HG03060 (cell line): Measurements from ENCODE around the gene COX7C.
"Not testable (repeated sequence)": the region's sequence is repeated elsewhere in the genome, so short reads cannot be mapped to it uniquely, and the experiment has no call there.

Source experiments
- ATAC-seq: cut with Tn5 transposase; IDR thresholded peaks from one replicate; pipeline ENCODE4 v1.9.1; 2021; ENCODE audit warnings: low read depth, moderate number of reproducible peaks; ENCODE audit not compliant: unreplicated experiment

Gene COX7C

DNA sequence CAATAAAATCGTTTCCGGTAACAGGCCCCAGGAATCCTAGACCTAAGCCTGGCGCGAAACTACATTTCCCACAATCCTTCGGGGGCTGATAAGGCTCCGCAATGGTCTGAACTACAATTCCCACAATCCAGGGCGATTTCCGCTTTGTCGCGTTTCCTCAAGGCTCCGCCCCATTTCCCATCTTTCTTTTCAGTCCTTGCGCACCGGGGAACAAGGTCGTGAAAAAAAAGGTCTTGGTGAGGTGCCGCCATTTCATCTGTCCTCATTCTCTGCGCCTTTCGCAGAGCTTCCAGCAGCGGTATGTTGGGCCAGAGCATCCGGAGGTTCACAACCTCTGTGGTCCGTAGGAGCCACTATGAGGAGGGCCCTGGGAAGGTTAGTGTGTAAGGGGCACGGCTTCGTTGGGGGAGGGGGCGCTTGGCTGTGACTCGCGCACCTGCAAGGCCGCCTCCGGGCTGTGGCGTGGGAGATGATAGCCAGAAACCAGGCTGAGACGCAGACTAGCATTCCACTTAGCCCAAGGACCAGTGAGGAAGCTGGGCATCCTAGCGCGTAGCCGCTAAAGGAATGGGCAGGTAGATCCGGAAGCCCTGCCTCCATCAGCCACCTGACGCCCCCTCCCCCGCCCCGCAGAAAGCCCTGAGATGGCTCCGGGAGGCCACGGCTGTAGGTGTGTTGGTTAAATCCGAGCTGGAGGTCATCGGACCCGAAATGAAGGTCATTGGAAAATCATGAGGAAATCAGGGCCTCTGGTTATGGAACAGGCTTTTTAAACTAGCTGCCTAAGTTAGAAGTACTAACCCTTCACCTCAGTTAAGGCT lies at the start of gene COX7C:
COX7C (plus strand) TSS at position 186 of the 821 bp plus-strand sequence; CDS start at position 301, 115 bp downstream.
- ATAC-seq, result peak; percentile 99

GRCh38 chr5:86569522-86570426 lies 48.0 kb upstream of the COX7C start:
- ATAC-seq, result not testable (repeated sequence)

DNA sequence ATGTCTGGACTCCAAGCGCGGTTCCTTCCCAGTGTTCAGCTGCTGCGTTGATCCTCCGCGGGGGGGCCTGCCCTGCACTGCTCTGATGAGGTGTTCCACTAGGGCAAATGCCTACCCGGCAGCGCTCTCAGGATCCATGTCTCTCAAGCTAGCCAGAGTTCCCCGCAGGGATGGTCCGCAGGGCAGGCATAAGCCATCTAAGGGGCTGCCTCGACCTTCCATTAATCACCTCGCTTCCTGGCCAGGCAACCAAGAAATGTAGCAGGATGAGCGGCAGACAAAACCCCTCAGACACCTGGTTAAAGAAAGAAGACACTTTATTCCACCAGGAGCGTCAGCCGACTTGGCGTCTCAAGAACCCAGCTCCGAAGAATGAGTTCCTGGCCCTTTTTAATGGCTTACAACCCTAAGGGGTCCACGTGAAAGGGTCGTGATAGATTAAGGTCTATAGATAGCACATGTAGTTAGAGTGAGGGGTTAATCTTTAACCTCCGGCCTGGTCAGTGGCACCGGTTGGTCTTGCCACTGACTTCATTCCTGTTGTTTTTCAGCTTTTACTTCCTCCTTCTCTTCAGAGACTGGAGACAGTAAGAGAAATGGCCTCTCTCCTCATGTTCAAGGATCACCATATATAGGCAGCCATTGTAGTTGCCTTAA lies 47.2 kb upstream of the COX7C start:
- ATAC-seq, result no peak

DNA sequence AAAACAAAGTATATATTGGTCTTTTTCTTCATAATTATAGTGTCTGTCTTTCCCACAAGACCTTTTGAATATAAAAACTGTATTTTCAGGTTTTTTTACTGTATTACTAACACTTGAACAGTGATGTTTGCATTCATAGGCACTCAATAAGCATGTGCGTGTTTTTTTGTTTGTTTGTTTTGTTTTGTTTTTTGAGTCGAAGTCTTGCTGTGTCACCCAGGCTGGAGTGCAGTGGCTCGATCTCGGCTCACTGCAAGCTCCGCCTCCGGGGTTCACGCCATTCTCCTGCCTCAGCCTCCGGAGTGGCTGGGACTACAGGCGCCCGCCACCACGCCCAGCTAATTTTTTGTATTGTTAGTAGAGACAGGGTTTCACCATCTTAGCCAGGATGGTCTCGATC lies 46.6 kb upstream of the COX7C start:
- ATAC-seq, result not testable (repeated sequence)

DNA sequence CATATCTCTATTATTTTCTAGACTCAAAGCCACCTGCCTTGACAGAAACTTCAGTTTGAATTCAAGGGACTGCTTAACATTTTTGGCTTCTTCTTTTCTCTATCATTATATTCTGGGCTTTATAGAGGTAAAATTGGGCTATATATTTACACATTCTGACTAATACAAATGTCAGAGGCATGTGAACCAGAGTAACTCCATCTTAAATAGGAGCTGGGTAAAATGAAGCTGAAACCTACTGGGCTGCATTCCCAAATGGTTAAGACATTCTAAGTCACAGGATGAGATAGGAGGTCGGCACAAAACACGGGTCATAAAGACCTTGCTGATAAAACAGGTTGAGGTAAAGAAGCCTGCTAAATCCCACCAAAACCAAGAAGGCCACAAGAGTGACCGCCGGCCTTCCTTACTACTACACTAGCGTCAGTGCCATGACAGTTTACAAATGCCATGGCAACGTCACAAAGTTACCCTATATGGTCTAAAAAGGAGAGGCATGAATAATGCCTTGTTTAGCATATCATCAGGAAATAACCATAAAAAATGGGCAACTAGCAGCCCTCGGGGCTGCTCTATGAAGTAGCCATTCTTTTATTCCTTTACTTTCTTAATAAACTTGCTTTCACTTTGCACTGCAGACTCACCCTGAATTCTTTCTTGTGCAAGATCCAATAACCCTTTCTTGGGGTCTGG lies 44.8 kb upstream of the COX7C start:
- ATAC-seq, result no peak

DNA sequence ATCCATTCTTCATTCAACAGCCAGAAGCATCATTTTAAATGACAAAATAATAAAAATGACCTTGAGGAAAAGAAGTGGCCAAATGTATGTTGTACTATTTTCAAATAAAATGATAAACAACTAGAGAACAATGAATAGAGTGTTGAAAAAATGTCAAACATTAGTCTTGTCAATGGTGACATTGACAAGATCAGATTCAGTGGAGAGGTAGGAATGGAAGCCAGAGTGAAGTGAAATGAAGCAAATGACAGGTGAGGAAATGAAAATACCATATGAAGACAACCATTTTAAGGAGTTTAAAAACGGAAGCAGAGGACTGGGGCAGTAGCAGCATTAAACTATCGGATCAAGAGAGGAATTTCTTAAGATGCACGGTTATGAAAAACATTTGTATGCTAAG lies 38.2 kb upstream of the COX7C start:
- no peak for ATAC-seq

GRCh38 chr5:86596476-86596875 lies 21.3 kb upstream of the COX7C start:
- ATAC-seq, result no peak

- ATAC-seq, result no peak
Measured at GRCh38 chr5:86605881-86606280, 11.9 kb upstream of the COX7C start.

GRCh38 chr5:86613455-86613854 lies 4.3 kb upstream of the COX7C start:
- no peak for ATAC-seq

DNA sequence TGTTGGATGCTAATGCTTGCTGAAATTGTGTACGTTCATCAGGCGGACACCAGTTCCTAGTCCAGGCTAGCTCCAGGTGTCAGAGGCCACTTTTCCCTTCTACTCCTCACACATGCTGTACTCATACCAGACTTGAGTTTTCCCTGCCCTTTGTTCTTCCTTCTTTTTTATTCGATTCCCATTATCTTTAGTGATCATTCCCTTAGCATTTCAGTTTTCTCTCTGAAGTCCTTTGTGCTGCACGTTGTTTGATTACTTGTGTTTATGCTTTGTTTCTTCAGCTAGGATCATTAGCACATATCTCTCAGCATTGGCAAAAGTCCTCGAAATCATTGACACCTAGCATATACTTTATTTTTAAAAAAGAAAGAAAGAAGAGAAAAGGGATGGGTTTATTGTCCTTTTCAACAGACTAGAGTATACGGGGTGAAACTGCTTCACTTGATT lies 409 bp upstream of the COX7C start:
- ATAC-seq, result no peak

GRCh38 chr5:86623785-86624483 lies 6.2 kb downstream of the COX7C start:
- no peak for ATAC-seq

- ATAC-seq, result no peak
Measured at GRCh38 chr5:86625148-86625547, 7.4 kb downstream of the COX7C start.

DNA sequence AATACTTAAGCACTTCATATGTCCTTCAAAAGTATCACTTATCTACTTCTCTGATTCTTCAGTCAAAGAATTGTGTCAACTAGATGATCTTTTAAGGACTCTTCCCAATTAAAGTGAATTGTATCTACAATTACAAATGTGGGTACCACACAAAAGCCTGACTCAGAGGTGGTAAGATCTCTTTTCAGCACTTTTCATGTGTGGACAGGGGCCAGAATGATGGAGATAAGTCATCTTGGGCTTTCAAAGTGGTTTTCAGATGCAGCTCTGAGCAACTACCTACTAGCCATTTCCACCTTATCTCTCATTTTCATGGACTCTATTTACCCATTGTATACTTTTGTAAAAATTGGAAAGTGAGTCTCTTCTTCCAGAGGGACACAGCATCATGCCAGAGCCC lies 8.4 kb downstream of the COX7C start:
- ATAC-seq, result no peak

GRCh38 chr5:86631165-86631564 lies 13.4 kb downstream of the COX7C start:
- no peak for ATAC-seq

- ATAC-seq, result no peak
Measured at GRCh38 chr5:86640998-86641397, 23.3 kb downstream of the COX7C start.

DNA sequence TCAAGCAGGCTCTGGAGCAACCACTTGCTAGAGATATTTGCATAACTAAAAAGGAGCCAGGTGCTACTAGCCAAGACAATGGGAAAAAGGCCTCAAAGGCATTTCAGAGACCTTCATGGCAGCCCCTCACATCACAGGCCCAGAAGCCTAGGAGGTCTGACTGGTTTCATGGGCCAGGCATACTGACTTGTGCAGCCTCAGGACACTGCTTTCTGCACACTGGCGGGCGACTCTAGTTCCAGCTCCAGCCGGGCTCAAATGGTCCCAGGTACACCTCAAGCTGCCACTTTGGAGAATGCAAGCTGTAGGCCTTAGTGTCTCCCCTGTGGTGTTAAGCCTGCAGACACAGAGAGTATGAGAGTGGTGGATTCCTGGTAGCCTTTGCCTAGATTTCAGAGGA lies 27.1 kb downstream of the COX7C start:
- no peak for ATAC-seq

- no peak for ATAC-seq
Measured at GRCh38 chr5:86645885-86646284, 28.1 kb downstream of the COX7C start.

GRCh38 chr5:86646671-86647070 lies 28.9 kb downstream of the COX7C start:
- ATAC-seq, result no peak

DNA sequence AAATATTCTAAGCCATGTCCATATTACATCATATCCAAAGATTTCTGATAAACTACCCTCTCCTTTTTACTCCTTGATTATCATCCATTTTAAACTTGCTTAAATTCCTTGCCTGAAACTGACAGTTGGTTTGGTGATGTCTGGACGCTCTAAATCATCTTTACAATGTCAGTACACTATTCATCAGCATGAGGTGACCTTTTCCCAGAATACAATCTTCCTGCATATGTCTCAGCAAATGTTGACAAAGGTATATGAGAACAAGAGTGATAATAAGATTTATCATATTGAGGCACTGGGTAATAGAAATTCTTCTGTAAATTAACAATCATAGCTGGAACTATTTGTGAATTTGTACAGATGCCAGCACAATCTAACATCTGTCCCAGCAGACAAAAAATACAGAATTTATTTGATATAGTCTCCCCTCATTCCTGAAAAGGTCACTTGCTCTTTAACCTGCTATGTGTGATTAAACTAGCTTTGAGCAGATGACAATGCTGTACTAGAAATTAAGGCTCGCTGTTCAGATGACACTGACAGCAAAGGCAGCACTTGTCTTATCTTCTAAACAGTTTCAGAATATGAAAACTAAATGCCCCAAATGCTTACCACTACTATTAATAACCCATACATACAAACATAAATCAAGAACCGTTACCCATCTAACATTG lies 32.2 kb downstream of the COX7C start:
- no peak for ATAC-seq
